H1 (cell line): ENCODE measurements around the gene SYNE4. TPM values are rescaled to one million over a fixed set of nuclear protein-coding genes. Genes with fewer than 3 reads are reported as not detected.

Experiments
- BACH1 ChIP-seq: IDR thresholded peaks from 2 replicates; pipeline ENCODE4 v1.6.1; 2012; ENCODE audit warnings: low read length, improper control_type of control experiment
- CREB1 ChIP-seq: IDR thresholded peaks from 2 replicates; pipeline ENCODE4 v1.6.1; 2012; ENCODE audit warnings: inconsistent platforms
- CTBP2 ChIP-seq: IDR thresholded peaks from 2 replicates; pipeline ENCODE4 v1.7.0; 2011; ENCODE audit warnings: borderline replicate concordance, mild to moderate bottlenecking, moderate library complexity, mixed read lengths, low read length; ENCODE audit not compliant: insufficient read depth, insufficient read length
- GTF2F1 ChIP-seq: IDR thresholded peaks from 2 replicates; pipeline ENCODE4 v1.6.1; 2012; ENCODE audit warnings: low read depth, low read length, improper control_type of control experiment, borderline replicate concordance
- JUND ChIP-seq: IDR thresholded peaks from 2 replicates; pipeline ENCODE4 v1.6.1; 2011; ENCODE audit warnings: mild to moderate bottlenecking, improper control_type of control experiment, low read length
- TCF12 ChIP-seq: IDR thresholded peaks from 2 replicates; pipeline ENCODE4 v1.6.1; 2011; ENCODE audit warnings: low read depth, mild to moderate bottlenecking, low read length
- polyA plus RNA-seq, 7 experiments: library from polyadenylated mRNA; depleted of rRNA in 3 of 7; stranded (reverse) in 5 of 7; unstranded in 2 of 7; fragments of >200 nt in 5 of 7; fragments of 200-250 nt in 2 of 7; gene quantifications; 1 replicate in 5 of 7; 2 replicates in 1 of 7; 4 replicates in 1 of 7; pipeline versions ENCODE4 v1.2.1 to v1.2.3, GENCODE V29; 2011 to 2013; ENCODE audit warnings: missing spikeins in 2 of 7, mixed read lengths in 2 of 7
- total RNA-seq: library from RNA; stranded (reverse); fragmentation: NEBNext Ultra II Directional; extraction: Animal tissue kit (Norgen Biotek cat#: 25700); gene quantifications from 2 replicates; pipeline ENCODE4 v1.2.1, GENCODE V29; 2021

Gene SYNE4
- total and polyA plus RNA-seq, 2 of the 8 experiments (the other 6 are each of a cell fraction or from before 2014, with no cell fraction given): 20.8 to 22.6 TPM

GRCh38 chr19:36047835-36048234, 39.2 kb upstream of the SYNE4 start (continued):
- TF ChIP-seq CTBP2: no peak
- TF ChIP-seq GTF2F1: no peak
- no peak for TF ChIP-seq JUND
- no peak for TF ChIP-seq BACH1
- no peak for TF ChIP-seq TCF12
- TF ChIP-seq CREB1: no peak
